RPMI8226 (cell line): ENCODE measurements around the gene SLC25A25.
"Not testable (repeated sequence)": the region's sequence is repeated elsewhere in the genome, so short reads cannot be mapped to it uniquely, and the experiment has no call there.

ENCODE experiments used
- DNase-seq: peaks from one replicate; pipeline ENCODE4 v3.0.0-alpha.2; 2015

Gene SLC25A25

DNA sequence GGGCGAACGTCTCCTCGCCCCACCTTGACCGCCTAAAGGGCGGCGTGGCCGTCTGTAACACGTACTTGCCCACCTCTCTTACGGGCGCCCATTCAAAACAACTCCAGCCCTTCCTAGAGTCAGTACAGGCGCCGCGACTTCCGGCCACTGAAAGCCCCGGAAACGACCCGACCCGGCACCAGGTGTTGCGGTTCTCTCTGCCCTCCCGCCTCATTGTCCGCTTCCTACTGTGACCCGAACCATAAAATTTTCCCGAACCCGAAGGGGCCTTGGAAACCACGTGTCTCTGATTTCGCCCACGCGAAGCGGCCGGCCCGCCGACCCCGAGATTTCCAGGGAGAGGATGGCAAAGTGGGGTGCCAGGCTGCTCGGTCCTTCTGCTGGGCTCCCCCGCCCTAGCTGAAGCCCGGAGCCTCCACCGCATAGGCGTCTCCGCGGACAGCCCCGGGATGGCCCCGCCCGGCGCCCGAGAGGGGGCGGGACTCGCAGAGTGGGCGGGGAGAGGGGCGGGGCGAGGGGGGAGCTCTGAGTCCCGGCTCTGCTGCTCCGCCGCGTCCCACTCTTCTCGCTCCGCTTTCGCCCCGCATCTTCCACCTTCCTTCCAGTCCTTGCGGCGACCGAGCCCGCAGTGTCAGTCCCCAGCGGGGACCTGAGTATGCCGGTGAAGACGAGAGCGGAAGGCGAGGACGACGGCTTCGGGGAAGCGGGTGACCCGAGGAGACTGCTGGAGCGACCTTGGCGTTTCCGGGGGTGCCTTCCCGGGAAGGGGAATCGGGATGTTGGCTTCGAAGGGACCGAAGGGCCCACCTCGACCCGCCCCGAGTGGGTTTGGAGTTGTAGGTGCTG, 60.2 kb downstream of the SLC25A25 start:
- DNase-seq, result peak; percentile 96

DNA sequence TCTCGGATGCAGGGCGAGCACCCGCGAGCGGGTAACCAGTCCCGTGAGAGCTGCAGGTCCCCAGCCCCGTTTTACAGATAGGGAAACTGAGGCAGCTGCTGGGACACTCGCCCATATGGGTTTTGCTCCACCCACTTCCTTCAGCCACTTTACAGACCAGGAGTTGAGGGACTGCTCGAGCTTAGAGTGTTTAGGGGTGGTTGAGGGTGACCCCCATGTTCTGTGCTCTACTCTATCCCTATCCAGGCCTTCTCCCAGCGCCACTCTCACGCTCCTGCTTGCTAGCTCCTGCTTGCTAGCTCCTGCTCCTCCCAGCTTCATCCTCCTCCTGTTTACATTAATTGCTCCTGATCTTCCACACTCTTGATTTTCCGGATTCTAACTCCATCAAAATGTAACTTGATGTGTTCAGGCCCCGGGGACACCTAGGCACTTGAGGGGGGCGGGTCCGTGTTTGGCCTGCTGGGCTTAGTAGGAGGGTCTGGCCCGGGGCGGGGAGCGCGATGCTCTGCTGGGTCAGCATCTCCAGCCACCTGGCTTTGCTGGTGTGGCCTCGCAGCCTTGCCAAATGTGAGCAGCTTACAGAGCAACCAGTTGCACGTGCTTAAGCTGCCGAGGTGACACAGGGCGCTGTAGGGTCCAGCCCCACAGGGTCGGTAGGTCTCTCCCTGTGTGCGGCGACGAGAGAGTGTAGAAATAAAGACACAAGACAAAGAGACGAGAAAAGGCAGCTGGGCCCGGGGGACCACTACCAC, 61.0 kb downstream of the SLC25A25 start:
- DNase-seq, result peak; percentile 91

DNA sequence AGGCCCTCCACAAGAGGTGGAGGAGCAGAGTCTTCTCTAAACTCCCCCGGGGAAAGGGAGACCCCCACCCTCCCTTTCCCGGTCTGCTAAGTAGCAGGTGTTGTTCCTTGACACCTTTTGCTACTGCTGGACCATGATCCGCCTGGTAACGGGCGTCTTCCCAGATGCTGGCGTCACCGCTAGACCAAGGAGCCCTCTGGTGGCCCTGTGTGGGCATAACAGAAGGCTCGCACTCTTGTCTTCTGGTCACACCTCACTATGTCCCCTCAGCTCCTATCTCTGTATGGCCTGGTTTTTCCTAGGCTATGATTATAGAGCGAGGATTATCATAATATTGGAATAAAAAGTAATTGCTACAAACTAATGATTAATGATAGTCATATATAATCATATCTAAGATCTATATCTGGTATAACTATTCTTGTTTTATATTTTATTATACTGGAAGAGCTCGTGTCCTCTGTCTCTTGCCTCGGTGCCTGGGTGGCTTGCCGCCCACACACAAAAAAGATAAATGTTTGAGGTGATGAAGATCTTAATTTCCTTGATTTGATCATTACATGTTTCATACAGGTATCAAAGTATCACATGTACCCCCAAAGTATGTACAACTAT, 62.1 kb downstream of the SLC25A25 start:
- DNase-seq, result not testable (repeated sequence)

DNA sequence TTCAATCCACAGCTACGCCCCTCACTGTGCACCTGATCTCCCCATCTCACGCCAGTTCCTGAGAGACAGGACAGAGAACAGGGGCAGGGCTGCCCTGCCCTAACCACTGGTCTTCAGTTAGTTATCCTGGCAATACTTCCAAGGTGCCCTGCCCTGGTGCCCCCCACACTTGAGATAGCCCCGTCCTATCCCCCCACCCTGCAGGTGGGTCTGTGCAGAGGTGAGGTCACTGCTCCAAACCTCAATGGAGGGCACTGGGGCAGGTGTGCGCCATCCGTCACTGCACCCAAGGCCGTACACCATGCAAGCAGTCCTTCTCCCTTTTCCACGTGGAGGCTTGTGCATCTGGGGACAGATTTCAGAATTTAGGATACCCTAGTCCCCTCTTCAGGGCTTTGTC, 62.6 kb downstream of the SLC25A25 start:
- DNase-seq, result not testable (repeated sequence)

DNA sequence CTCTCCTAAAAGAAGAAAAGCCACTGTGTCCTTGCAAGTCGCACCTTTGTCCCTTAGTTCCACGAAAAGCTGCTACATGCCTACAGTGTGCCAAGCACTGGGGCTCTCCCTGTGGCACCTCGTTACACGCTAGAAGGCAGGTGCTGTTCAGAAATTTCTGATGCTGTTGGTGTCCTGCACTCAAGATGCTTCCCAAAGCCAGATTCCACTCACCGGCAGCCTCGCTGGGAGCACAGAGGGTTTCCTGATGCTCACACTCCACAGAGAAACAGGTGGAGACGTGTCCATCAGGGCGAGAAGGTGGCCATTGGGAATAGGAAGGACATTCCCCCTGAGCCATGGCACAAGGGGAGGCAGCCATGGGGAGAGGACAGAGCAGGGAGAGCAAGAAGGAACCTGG, 63.3 kb downstream of the SLC25A25 start:
- DNase-seq, result not testable (repeated sequence)

DNA sequence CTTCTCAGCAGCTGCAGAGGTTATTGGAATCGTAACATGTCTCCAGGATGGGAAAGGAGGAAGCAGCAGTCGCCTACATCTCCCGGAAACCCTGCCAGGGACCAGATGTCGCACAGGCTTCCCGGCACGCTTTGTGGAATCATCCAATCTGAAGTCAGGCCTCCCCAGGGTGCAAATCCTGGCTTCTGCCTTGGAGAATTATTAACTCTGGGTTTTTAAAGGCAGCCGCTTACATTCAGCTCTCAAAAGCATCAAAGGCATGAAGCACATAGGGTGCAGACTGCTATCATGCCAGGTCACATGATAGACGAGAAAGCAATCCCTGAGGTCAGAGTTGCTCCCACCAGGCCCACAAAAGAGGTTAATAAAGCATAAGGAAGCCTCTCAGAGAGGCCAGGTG, 64.1 kb downstream of the SLC25A25 start:
- not testable (repeated sequence) for DNase-seq

DNA sequence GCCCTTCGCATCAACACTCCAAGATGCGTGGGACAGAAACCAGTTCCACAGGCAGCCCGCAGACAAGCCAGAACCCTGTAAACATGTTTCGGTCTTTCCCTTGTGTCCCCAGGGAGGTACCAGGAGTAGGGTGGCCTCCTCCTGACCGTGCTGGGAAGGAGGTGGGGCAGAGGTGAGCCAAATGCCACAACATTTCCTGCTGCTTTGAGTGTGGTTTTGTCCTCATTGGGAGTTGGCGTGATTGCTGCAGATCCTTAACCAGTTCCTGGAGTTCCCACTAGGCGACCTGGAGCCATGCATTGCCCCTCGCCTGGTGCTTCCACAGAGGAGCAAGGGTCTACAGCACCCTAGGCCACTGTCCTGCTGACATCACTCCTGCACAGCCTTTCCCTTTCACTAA, 67.5 kb downstream of the SLC25A25 start:
- not testable (repeated sequence) for DNase-seq

DNA sequence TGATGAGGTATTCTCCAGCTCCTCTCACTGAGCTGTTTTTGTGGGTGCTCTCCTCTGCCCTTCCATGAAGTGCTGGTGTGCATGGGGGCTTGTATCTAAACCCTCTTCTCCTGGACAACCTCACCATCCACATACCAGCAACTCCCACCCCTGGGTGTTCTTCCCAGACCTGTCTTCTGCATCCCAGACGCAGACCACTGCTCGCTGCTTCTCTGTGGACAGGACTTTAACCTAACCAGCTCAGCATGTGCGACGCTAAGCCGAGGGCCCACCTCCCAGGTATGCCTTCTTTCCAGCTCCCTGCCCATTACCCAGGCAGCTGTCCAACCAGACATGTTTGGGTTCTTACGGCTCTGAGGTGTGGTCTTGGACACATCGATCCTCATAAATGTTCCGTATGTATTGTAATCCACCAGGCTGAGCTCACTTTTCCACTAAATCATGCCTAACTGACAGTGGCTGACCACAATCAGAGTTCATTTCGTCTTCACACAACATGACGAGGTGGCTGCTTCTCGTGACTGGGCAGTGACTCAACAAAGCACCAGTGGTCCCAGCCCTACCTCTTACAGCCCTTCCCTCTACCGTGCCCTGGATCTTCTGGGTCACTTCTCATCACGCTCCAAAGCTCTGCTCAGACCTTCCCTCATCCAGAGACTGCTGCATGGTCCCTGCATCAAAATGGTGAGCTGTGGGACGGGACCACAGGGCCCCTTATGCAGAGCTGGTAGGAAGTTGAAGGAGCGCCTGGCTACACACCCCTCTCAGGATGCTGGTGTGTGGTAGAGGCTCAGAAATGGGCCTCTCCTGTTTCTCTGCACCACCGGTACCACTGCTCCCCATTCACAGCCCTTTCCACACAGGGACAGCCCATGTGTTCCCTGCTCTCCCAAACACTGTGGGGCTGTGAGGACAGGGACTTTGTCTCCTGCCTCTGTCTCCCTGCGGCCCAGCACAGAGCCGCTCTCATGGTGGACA, 69.1 kb downstream of the SLC25A25 start:
- no peak for DNase-seq

DNA sequence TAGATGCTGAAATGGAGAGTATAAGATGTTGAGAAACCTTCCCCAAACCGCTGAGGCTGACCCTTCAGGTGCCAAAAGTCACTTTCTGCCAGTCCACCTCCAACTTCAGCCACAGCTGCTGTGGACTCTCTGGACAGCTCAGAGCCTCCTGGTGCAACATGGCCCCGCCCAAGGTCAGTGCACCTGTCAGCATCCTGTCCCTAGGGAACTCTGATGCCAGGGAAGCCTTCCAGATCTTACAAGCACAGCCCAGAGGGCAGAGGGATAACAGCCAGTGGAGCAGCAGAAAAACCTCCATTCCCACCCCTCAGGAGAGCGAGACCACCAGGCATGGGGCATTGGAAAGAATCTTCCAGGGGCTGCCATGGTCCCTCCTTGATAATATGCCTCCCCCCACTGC, 70.0 kb downstream of the SLC25A25 start:
- DNase-seq, result no peak

DNA sequence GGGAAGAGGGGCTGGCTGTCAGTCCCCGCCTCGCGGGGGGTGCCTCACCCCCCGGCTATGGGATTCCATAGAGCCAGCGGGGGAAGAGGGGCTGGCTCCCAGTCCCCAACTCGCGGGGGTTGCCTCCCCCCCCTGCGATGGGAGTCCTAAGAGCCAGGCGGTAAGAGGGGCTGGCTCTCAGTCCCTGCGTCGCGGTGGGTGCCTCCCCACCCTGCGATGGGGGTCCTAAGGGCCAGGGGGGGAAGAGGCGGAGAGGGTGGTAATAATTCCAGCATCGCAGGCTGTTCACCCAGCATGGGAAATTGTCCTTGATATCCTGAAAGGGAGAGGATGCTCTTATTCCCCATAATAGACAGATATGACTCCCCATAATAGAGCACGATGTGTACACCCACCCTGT, 71.6 kb downstream of the SLC25A25 start:
- no peak for DNase-seq

DNA sequence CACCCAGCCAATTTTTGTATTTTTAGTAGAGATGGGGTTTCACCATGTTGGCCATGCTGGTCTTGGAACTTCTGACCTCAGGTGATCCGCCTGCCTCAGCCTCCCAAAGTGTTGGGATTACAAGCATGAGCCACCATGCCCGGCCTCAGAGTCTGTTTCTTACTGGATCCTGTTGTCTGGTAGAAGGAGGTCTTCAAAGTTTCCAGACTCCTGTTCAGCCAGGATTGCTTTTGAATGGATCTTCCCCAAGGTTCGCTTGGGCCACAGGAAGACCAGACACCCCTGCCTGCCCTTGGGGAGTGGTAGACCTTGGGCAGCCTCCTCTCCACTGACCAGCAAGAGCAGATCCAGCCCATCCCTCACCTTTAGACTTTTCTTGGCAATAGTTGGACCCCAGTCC, 73.6 kb downstream of the SLC25A25 start:
- no peak for DNase-seq

DNA sequence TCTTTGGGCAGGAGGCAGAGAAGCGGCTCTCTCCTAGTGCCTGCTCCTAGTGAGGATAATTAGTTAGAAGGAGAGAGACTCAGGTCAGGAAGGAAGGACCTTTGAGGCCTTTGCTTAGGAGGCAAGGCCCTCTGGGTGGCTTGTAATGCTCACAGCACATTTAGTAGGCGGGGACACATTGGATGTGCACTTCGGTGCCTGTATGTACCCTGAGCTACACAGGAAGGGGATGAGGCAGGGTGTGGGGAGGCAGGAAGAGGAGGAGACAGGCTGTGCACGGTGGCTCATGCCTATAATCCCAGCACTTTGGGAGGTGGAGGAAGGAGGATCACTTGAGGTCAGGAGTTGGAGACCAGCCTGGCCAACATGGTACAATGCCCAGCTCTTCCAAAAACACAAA, 74.0 kb downstream of the SLC25A25 start:
- DNase-seq, result no peak

DNA sequence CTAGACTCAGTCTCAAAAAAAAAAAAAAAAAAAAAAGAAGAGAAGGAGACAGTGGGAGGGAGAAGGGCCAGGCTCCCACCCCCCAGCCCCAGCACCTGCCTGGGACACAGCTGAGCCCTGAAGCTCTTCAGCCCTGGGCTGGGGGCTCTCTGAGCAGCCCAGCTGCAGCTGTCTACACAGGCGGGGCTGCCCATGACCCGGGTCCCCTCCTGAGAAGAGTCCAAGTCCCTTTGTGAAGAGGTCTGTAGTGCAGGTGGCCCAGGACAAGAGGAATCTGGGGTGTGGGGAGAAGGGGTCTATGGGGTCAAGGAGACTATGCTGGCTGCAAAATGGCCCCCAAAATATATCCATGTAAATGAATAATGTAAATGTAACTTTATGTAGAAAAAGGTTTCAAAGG, 74.6 kb downstream of the SLC25A25 start:
- DNase-seq, result no peak

DNA sequence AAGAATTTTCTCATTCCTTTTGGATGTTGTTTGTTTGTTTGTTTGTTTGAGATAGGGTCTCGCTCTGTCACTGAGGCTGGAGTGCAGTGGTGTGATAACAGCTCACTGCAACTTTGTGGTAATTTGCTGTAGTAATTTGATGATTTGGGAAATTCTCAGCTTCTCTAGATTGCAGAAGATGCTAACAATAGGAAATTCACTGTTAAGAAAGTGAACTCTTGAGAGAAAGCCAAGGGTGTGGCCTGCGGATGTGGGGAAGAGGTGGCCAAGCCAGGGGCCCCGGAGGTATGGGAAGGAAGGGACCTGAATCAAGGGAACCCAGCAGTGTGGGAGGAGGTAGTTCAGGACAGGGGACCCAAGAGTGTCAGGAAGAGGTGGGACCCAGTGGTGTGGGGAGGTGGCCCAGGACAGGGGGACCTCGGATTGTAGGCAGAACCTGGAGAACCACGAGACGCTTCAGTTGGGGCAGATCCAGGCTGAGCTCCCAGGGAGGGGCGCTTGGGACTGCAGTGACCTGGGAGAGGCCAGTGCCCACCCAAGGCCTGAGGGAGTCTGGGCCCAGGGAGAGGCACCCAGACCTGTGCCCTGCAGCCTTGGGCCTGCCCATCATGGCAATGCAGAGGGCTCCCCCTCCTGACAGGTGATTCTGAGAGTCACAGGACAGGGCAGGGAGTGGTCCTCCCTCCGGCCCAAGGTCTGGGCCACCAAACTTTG, 75.7 kb downstream of the SLC25A25 start:
- no peak for DNase-seq

DNA sequence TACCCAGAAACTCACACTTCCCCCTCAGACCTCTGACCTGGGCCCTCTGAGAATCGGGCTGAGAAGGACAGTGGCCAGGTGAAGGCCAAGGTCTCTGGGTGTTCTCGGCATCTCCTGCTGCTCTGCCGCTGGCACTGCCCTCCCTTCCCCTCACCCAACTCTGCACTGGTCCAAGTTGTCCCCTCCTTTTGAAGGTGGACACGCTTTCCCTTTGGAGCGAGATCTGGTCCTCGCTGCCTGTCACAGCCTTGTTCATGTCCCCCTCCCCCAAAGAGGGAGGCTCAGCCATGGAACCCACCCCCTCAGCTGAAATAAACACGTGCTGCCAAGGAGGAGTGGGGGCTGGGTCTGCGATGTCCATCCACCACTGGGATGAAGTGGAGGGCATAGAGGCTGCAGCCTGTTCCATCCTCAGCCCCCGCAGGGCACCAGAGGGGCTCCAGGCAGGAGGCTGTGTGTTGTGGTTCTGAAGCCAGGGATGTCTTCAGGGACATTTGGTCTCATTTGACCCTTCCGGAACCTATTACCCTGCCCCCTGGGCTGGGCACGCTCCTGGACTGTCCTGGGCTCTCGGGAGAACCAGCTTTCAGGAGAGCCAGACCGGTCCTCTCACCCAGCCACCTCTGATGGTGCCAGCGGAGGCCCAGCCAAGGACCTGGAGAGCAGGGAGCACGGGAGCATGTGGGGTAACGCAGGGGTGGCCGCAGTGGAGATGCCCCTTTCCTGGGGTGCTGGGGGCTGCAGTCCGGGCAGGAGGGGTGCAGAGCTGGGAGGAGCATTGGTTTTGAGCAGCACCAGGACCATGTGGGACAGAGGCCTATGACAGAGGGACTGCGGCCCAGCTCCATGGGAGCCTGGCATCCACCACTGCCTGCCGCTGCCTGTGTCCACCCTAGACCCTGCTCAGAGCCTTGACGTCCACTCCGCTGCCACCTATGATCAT, 76.5 kb downstream of the SLC25A25 start:
- DNase-seq, result no peak

DNA sequence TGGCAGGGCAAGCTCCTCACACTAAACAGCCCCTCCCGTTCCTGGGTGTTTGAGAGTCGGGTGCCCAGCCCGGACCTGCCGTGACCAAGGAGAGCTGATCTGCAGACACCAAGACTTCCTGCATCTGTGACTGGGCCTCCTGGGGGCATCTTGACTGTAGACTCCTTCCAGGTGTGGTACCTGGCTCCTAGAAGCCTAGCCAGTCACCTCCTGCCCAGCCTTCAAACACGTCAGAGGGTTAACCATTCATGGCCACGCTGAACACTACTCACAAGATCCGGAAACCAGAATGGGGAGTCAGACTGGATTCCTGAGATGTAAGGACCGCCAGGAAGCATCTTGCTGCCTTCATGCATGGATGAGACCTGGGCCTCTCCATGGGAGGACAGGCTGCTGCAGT, 77.5 kb downstream of the SLC25A25 start:
- no peak for DNase-seq

DNA sequence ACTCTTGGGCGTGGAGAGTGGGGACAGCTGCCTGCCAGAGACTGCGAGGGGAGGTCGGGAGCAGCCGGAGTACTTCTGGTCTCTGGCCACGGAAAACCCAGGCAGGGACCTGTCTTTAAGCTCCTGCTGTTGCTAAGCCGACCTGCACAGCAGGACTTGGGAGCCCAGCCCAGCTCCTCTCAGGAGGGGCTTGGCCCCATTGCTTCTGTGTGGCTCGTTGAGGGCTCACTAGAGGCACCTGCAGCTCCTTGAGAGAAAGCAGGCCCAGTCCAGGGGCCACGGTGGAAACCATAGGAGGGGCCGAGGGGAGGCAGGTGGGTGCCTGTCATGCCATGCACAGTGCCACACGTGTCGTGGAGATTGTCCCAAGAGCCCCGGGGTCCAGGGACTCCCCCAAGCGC, 77.9 kb downstream of the SLC25A25 start:
- no peak for DNase-seq

DNA sequence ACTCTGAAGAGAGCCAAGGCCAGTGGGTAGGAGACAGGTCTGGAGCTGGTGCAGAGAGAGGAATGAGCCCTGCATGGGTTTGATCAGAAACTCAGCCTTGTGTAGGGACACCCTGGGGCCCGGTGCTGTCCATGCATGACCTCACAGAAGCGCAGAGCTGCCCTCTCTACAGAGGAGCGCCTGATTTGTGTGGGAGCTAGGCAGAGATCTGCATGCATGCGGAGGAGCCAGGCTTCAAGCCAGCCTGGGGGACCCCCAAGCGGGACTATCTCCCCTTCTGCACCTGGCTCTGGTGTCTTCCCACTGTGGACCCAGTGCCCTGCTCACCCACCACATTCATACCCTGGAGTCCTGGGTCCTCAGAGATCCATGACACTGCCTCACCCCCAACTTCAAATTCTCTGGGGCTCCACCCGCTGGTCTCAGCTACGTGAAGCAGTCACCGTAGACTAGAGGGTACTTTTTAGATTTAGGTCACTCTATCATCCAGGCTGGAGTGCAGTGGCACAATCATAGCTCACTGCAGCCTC, 78.6 kb downstream of the SLC25A25 start:
- DNase-seq, result no peak

DNA sequence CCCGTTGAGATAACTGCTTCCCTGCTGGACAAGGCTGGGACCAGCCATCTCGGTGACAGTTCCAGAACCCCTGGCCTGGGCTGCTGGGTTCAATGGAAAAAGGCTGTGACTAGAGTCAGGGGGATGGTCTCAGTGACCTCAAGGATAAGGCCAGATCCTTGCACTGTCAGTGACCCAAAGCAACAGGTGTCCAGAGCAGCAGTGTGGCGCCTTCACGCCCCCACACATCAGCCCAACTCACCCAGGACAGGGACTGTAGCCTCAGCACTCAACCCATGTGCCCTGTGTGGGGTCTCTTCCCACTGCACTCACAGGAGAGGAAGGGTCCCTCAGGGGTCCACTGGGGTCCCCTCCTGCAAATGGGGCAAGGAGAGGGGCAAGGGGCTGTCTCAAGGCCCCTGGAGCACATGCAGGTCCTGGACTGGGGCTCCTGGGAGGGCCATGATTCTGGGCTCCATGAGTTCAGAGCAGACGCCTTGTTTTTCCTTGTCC, 80.5 kb downstream of the SLC25A25 start:
- no peak for DNase-seq

DNA sequence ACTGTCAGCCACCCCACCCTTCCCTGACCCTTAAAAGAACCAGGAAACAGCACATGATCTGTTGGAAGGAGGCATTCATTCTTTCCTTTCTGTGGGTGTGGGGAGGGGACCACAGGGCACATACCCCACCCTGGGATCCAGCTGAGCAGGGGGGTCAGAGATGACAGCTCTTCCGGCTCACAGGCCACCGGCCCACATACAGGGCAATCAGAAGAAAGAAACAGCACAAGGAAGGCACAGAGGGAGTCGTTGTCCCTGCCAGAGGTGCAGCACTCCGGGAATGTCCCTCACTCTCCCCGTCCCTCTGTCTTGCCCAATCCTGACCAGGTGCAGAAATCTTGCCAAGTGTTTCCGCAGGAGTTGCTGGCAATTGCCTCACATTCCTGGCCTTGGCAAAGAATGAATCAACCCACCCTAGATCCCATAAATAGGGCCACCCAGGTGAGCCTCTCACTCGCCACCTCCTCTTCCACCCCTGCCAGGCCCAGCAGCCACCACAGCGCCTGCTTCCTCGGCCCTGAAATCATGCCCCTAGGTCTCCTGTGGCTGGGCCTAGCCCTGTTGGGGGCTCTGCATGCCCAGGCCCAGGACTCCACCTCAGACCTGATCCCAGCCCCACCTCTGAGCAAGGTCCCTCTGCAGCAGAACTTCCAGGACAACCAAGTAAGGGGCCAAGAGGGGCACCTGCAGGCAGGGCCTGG, 81.1 kb downstream of the SLC25A25 start, which contains the start of gene LCN2:
Gene LCN2, plus strand, starts transcription at position 453 of the 701 bp plus-strand sequence. Its CDS starts 73 bp downstream, at position 526.
- no peak for DNase-seq
